Measurements from ENCODE around the gene DYNLT1. TPM values are rescaled to one million over a fixed set of nuclear protein-coding genes. Genes with fewer than 3 reads are reported as not detected.
A peak's percentile ranks its signal among the peaks of the same experiment; 100 is the strongest.
"Not testable (repeated sequence)": the region's sequence is repeated elsewhere in the genome, so short reads cannot be mapped to it uniquely, and the experiment has no call there.

Gene DYNLT1
- total RNA-seq, 2 donors from 2014 or later, result 82.3 to 89.8 TPM

DNA sequence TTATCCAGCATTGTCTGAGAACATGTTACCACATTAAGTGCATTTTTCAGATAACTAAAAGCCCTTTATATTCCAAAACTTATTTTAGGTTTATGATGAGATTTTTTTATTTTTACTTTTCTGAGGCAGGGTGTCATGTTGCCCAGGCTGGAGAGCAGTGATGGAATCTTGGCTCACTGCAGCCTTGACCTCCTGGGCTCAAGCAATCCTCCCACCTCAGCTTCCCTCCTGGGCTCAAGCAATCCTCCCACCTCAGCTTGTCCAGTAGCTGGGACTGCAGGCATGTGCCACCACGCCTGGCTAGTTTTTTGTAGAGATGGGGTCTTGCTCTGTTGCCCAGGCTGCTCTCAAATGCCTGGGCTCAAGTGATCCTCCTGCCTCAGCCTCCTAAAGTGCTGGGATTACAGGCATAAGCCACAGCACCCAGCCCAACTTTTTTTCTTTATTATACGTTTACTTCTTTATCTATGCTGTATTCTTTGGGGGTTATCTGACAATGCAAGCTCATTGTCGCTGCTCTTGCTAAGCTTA, 6.2 kb downstream of the DYNLT1 start:
- Mint-ChIP-seq H3K4me3 (peak overlapping the region; percentile 83), H3K27me3 (no peaks in the 10 kb centered on the region), H3K9me3 (no peaks in the 10 kb centered on the region), H3K4me1 (peaks cover 53% of the 10 kb centered on the region), H3K36me3 (ENCODE audit: low read depth) (peaks cover 96% of the 10 kb centered on the region), H3K27ac (peak overlapping the region; percentile 93)
- ATAC-seq (replicated peaks), result no peak

DNA sequence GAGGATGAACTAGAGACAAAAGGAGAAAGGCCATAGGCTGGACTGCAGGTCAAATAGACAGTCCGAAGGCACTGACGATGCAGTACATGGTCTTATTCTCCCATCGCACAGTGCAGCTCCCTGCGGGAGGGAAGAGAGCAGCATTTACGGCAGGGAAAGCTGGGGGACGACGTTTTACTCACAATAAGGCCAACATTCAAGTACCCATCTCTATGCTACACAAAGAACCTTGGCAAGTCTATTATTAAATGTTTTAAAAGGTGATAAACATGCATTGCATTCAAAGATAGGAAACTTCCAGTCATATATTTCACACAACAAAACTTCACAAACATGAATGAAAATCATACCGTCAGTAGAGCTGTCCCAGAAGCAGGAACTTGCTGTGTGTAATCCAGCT, 7.8 kb downstream of the DYNLT1 start:
- ATAC-seq (replicated peaks), result no peak
- Mint-ChIP-seq H3K4me3 (no peak overlapping the region), H3K27ac (peak overlapping the region; percentile 21), H3K4me1 (peaks cover 40% of the 10 kb centered on the region), H3K27me3 (no peaks in the 10 kb centered on the region), H3K36me3 (ENCODE audit: low read depth) (peaks cover 96% of the 10 kb centered on the region), H3K9me3 (no peaks in the 10 kb centered on the region)

DNA sequence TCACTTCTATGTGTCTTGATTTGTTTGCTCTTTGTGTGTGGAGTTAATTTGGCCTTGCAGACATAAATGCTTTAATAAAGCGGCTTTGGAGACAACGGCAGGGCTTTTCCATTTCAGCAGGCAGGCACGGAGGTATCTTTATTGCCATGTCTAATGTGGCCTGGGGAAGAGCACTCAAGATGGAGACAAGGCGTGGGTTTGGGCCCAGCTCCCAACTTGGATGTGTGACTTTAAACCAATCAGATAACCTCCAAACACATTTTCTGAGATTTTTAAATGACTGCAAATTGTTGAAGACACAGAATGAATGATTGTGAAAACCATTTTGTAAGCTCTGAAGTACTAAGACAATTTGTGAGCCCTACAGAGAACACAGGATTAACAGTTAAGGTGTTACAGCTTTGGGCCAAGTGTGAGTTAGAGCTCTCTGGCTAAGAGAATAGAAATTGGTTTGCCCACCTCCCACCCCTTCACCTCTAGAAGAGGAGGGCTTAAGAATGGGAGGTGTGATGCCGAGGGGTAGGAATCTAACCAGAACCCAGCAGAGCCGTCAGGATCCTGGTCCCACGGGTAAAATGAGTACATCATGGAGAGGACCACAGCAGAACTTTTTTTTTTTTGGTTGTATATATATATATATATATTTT, 9.0 kb downstream of the DYNLT1 start:
- Mint-ChIP-seq H3K4me3 (no peak overlapping the region), H3K9me3 (no peaks in the 10 kb centered on the region), H3K36me3 (ENCODE audit: low read depth) (peaks cover 95% of the 10 kb centered on the region), H3K27me3 (no peaks in the 10 kb centered on the region), H3K4me1 (peaks cover 39% of the 10 kb centered on the region), H3K27ac (peak overlapping the region; percentile 61)
- ATAC-seq (replicated peaks), result no peak

DNA sequence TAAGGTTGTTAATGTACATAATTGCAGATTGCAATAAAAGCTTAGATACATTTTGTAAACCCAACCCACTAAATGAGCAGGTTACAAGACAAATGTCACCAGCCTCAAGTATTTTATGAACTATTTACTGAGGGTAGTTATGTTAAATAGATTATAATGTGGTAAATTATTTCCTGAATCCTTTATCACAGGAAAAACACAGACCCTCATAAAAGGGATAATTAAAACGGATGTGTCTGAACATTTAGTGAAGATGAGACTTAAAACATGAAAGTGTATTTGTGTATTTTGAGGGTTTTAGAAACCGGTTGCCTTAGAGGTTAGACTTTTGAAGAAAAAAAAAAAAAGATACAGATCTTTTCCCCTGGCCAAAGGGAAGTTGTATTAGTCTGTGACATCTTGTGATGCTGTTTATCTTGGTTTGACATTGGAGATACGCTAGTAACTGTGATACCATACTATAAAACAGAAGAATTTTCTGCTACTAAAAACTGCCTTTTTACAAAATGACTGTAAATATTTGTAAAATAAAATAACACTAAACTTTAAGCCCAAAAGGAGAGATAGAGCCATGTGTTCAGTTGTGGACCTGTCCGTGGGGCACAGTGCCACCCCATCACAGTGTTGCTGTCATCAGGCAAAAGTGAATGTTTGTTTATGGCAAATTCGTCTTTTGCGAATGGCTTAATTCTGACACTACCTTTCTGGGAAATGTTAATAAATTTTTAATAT, 9.7 kb downstream of the DYNLT1 start:
- Mint-ChIP-seq H3K36me3 (ENCODE audit: low read depth) (peaks cover 94% of the 10 kb centered on the region), H3K9me3 (no peaks in the 10 kb centered on the region), H3K4me1 (peaks cover 36% of the 10 kb centered on the region), H3K27ac (peak overlapping the region; percentile 61), H3K4me3 (no peak overlapping the region), H3K27me3 (no peaks in the 10 kb centered on the region)
- no peak for ATAC-seq (replicated peaks)

DNA sequence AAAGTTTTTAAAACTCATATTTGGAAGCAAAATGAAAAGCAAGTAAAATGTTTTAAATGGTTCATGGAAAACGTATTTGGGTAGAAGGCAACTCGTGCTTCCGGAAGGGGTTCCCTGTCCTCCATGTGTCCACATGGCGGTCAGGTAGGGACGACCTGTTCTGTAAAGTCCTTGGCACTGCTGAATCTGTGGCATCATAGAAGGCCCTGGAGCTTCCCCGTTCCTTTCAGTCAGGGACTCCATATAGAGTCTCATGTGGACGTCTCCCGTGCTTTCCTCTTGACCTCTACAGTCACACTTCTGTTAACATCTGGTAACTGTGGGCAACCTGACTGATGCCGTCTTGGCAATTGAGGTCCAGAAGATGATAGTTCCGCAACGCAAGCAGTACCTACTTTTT, 11.4 kb downstream of the DYNLT1 start:
- Mint-ChIP-seq H3K4me3 (no peak overlapping the region), H3K4me1 (peaks cover 28% of the 10 kb centered on the region), H3K27me3 (no peaks in the 10 kb centered on the region), H3K9me3 (no peaks in the 10 kb centered on the region), H3K27ac (no peak overlapping the region), H3K36me3 (ENCODE audit: low read depth) (peaks cover 89% of the 10 kb centered on the region)
- ATAC-seq (replicated peaks), result no peak

DNA sequence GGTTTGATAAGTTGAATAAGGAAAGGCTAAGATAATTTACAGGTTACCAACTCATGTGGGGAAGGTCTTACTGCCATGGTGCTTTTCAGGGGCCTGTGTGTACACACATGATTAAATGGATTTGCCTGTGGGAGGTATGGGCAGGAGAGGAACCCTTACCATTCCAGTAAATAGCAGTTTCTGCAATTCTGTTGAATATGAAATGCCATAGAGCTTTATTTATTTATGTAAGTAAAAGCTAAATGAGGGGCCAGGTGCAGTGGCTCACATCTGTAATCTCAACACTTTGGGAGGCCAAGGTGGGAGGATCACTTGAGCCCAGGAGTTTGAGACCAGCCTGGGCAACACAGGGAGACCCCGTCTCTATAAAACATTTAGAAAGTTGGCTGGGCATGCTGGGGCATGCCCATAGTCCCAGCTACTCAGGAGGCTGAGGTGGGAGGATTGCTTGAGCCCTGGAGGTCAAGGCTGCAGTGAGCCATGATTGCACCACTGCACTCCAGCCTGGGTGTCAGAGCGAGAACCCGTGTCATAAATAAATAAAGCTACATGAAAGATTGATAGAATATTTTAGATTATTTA, 11.9 kb downstream of the DYNLT1 start:
- H3K36me3 Mint-ChIP-seq (ENCODE audit: low read depth), result peaks cover 92% of the 10 kb centered on the region
- H3K27me3 Mint-ChIP-seq; H3K9me3 Mint-ChIP-seq; H3K4me3 Mint-ChIP-seq; ATAC-seq (replicated peaks): not testable (repeated sequence)
- peak overlapping the region; percentile 85 for H3K27ac Mint-ChIP-seq
- peaks cover 28% of the 10 kb centered on the region for H3K4me1 Mint-ChIP-seq

DNA sequence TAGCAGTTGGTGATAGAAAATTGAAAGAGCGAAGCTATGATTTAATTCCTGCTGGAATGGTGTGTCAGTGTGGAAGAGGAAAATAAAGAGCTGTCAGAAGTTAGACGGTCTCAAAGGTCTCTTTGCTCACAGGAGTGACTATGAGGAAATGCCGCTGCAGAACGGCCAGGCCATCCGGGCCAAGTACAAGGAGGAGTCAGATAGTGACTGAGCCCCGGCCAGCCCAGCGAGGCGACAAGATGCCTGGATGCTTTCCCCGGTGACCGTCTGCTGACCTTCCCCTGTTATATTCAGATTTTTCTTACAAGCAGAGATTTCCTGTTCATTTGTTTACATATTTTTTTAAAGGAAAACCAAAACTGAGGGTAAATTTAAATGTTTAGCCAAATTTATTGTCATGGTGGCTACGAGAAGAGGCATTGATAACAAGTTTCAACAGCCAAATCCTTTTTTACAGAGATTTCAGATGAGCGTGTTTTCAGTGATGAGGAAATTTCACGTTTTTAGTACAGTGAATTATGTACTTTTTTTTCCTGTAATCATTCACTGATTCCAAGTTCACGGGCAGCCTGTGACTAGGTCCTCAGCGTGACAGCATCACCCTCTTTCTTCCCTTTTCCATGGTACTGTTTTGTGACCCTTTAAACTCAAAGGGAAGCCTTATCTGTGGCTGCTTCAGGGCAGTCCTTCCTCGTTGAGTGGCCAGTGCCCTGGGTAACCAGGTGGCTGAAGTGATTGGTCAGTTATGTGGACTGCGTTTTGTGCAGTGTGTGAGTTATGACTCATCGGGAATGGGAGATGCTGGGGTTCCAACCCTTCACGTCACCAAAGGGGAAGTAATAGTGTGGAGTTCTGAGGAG, 12.6 kb downstream of the DYNLT1 start:
- Mint-ChIP-seq H3K9me3 (no peaks in the 10 kb centered on the region), H3K4me1 (peaks cover 28% of the 10 kb centered on the region), H3K4me3 (no peak overlapping the region), H3K27me3 (no peaks in the 10 kb centered on the region), H3K36me3 (ENCODE audit: low read depth) (peaks cover 92% of the 10 kb centered on the region), H3K27ac (peak overlapping the region; percentile 85)
- ATAC-seq (replicated peaks), result no peak

DNA sequence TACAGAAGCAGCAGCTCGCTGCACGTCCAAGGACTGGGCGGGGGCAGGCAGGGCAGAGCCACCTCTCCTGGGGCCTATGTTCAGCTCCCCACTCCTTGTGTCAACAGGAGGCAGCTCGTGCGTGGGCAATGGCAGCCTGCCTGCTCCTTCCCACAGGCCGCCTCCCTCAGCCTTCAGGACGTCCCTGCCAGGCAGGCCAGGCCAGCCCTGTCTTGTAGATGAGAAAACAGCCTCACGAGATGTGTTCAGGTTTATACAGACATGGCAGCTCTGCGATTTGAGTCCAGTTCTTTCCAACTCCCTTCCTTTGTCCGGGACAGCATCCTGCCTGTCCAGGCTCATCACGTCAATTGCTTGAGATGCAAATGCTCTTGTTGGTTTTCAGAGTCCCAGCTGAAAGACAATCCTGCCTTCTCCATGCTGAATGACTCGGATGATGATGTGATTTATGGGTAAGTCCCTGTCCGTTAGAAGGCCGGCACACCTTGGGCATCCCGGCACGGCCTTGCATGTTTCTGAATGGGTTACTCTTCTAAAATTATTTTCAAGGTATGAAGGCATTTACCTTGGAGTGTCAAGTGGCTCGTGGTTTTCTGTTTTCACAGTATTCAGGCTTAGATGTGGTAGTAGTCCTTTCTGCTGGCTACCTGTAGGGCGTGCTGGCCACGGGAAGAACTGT, 13.5 kb downstream of the DYNLT1 start:
- peaks cover 26% of the 10 kb centered on the region for H3K4me1 Mint-ChIP-seq
- H3K4me3 Mint-ChIP-seq, result no peak overlapping the region
- H3K9me3 Mint-ChIP-seq, result no peaks in the 10 kb centered on the region
- H3K27me3 Mint-ChIP-seq, result no peaks in the 10 kb centered on the region
- H3K27ac Mint-ChIP-seq, result peak overlapping the region; percentile 85
- ATAC-seq (replicated peaks), result no peak
- H3K36me3 Mint-ChIP-seq (ENCODE audit: low read depth), result peaks cover 92% of the 10 kb centered on the region

DNA sequence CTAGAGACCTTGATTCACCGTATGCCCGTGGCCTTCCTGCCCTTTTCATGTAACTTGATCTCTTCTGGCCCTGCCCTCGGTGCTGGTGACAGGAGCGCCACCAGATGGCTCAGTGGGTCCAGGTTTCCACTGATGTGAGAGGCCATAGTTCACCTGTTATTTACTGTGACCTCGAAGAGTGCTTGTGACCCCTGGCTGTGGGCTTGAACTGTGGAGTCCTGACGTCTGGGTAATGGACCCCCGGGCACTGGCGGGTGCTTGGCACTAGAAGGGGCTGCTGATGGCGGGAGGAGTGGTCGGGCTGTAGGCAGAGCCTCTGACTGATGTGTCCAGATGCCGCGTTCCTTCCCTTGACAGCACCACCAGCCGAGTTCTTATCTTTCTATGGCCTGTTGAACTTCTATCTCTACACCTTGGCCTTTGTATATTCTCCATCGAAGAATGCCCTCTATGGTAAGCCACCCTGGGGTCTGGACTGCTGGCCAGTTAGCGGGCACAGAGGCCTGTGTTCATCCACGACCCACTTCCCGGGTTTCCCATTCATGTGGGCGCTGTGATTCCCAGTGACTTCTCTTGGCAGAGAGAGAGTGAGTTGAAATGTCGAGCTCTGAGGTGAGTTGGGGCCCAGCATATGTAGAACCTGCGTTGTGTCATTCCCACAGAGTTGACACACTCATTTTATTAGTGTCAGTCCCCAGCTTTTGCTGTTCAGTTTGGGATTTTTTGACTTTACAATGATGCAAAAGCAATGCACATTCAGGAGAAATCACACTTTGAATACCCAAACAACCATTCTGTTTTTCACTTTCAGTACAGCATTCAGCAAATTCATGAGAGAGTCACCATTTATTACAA, 14.9 kb downstream of the DYNLT1 start:
- no peaks in the 10 kb centered on the region for H3K9me3 Mint-ChIP-seq
- ATAC-seq (replicated peaks), result peak; percentile 55
- peak overlapping the region; percentile 4 for H3K4me3 Mint-ChIP-seq
- H3K27ac Mint-ChIP-seq, result peak overlapping the region; percentile 85
- no peaks in the 10 kb centered on the region for H3K27me3 Mint-ChIP-seq
- H3K4me1 Mint-ChIP-seq, result peaks cover 24% of the 10 kb centered on the region
- H3K36me3 Mint-ChIP-seq (ENCODE audit: low read depth), result peaks cover 91% of the 10 kb centered on the region

DNA sequence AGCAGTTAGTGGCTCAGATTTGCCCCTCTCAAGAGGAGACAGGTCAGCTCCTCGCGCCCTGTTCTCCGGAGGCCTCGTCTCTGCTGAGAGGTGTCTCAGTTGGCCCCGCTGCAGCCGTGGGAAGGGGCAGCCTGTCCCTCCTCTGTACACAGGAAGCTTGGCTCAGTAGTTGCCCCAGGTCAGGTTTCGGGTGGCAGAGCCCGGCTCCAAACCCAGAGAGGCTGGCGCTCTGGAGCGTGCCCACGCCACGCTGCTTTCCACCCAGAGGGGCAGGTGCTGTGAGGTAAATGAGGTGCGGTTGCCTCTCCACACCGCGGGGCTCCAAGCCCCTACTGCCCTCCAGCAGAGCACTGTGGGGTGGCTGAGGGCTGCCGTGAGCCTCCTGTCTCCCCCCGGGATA, 16.0 kb downstream of the DYNLT1 start:
- no peak for ATAC-seq (replicated peaks)
- Mint-ChIP-seq H3K9me3 (no peaks in the 10 kb centered on the region), H3K27ac (no peak overlapping the region), H3K4me1 (peaks cover 24% of the 10 kb centered on the region), H3K36me3 (ENCODE audit: low read depth) (peaks cover 90% of the 10 kb centered on the region), H3K4me3 (no peak overlapping the region), H3K27me3 (no peaks in the 10 kb centered on the region)

DNA sequence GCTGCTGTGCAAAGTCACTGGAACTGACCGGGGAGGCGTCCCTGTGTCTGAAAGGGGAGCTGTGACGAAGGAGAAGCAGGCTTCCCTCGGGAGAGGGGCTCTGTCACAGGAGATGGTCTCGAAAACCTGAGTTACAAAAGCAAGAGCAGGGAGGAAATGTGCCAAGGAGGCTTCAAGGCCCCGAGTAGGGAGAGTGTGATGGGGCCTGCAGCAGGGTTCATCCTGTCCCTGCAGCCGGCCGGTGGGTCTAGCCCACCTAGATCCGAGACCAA, 16.7 kb downstream of the DYNLT1 start:
- Mint-ChIP-seq H3K36me3 (ENCODE audit: low read depth) (peaks cover 90% of the 10 kb centered on the region), H3K4me1 (peaks cover 26% of the 10 kb centered on the region), H3K9me3 (no peaks in the 10 kb centered on the region), H3K27me3 (no peaks in the 10 kb centered on the region), H3K27ac (peak overlapping the region; percentile 73), H3K4me3 (no peak overlapping the region)
- no peak for ATAC-seq (replicated peaks)

DNA sequence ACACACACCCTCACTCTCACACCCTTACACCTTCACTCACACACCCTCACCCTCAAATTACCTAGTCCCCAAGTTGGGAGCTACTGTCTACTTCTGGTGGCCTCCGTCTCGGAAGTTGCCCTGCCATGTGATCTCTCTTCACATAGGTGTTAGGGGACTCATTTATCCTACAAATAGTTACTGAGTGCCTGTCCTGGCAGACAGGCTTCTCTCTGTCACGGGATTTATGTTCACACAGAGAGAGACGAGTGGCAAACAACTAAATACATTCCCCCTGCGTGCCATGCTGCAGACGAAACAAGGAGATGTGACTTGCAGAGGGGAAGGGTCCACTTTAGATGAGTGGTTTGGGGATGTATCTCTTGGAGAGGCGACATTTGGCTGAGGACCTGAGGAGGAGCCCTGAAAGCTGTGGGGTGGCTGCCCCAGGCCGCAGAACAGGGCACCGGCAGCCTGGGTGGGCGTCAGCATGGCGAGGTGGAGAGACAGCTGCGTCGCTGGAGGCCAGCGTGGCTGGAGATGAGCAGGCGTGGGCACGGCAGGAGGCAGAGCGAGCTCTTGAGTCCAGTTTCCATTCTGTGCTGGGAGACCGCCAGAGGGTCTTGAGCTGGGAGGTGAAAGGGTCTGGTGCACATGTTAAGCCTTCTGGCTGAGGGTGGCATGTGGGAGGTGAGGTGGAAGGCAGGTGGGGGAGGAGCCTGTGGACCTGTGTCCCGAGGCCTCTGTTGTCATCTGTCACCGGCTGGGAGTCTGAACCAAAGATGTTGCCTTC, 17.2 kb downstream of the DYNLT1 start:
- no peak overlapping the region for H3K4me3 Mint-ChIP-seq
- no peak for ATAC-seq (replicated peaks)
- H3K36me3 Mint-ChIP-seq (ENCODE audit: low read depth), result peaks cover 90% of the 10 kb centered on the region
- peak overlapping the region; percentile 73 for H3K27ac Mint-ChIP-seq
- H3K9me3 Mint-ChIP-seq, result no peaks in the 10 kb centered on the region
- H3K4me1 Mint-ChIP-seq, result peaks cover 30% of the 10 kb centered on the region
- no peaks in the 10 kb centered on the region for H3K27me3 Mint-ChIP-seq
